AG04449 (cell line): ENCODE measurements around the gene RAB10.
A peak's percentile ranks its signal among the peaks of the same experiment; 100 is the strongest.

Experiments
- CTCF ChIA-PET: fragments of 350-600 bp; formaldehyde crosslinking; extraction: SDS; loops from one replicate; lab custom pipeline; 2021; ENCODE audit warnings: antibody characterized with exemption; lab: Yijun Ruan, JAX
- POLR2A ChIA-PET: fragments of 400-600, 350-600 bp; formaldehyde crosslinking; extraction: SDS; loops from one replicate; lab custom pipeline; 2020; ENCODE audit warnings: antibody characterized with exemption, inconsistent platforms; lab: Yijun Ruan, JAX
- DNase-seq: peaks from one replicate; pipeline ENCODE4 v3.0.0-alpha.2; 2010; ENCODE audit warnings: low read depth, low spot score
- H3K4me3 ChIP-seq: 2 replicates; pipeline ENCODE4 v1.5.1; 2011; ENCODE audit warnings: low read depth, mild to moderate bottlenecking, control low read depth, low read length
- CTCF ChIP-seq: IDR thresholded peaks from one replicate; pipeline ENCODE4 v1.5.1; 2011; ENCODE audit warnings: mild to moderate bottlenecking, moderate library complexity, low read length, control low read depth, inconsistent platforms; ENCODE audit not compliant: insufficient read depth; ENCODE audit errors: missing control alignments

RAB10 gene

GRCh38 chr2:26177122-26177521 is 143.2 kb downstream of the RAB10 start:
- CTCF ChIA-PET: no interaction called here
- H3K4me3 ChIP-seq: no peak overlapping the region
- POLR2A ChIA-PET: no interaction called here
- DNase-seq: no peak
- TF ChIP-seq CTCF: no peak

GRCh38 chr2:26178246-26178645 is 144.4 kb downstream of the RAB10 start:
- ChIA-PET CTCF (no interaction called here), POLR2A (interaction anchor here (0.5 kb wide), 1 partner anchor 169 kb away, joined by 3 read pairs; no protein-coding TSS in a partner anchor)
- DNase-seq: no peak
- H3K4me3 ChIP-seq: no peak overlapping the region
- TF ChIP-seq CTCF: no peak

- TF ChIP-seq CTCF: no peak
- peak overlapping the region; percentile 59 for H3K4me3 ChIP-seq
- CTCF ChIA-PET: no interaction called here
- POLR2A ChIA-PET: interaction anchor here (0.5 kb wide), 1 partner anchor 169 kb away, joined by 3 read pairs; no protein-coding TSS in a partner anchor
- no peak for DNase-seq
These were observed 145.0 kb downstream of the RAB10 start for GRCh38 chr2:26178746-26179436.

GRCh38 chr2:26179446-26179913 is 145.6 kb downstream of the RAB10 start:
- POLR2A ChIA-PET: no interaction called here
- TF ChIP-seq CTCF: no peak
- DNase-seq: no peak
- peak overlapping the region; percentile 59 for H3K4me3 ChIP-seq
- CTCF ChIA-PET: no interaction called here

- no peak overlapping the region for H3K4me3 ChIP-seq
- TF ChIP-seq CTCF: no peak
- POLR2A ChIA-PET: no interaction called here
- no peak for DNase-seq
- CTCF ChIA-PET: interaction anchor here (1.0 kb wide), 2 partner anchors 11 to 94 kb away, joined by 3 read pairs; no protein-coding TSS in a partner anchor
These were observed 148.6 kb downstream of the RAB10 start for GRCh38 chr2:26182441-26182840.

- no peak for DNase-seq
- H3K4me3 ChIP-seq: no peak overlapping the region
- no peak for TF ChIP-seq CTCF
- ChIA-PET POLR2A (no interaction called here), CTCF (interaction anchor here (2.5 kb wide), 1 partner anchor 8 kb away, joined by 26 read pairs; no protein-coding TSS in a partner anchor)
These were observed 149.2 kb downstream of the RAB10 start for GRCh38 chr2:26182887-26183630.
